B cell (primary cell): ENCODE measurements around the gene NAA15. TPM values are rescaled to one million over a fixed set of nuclear protein-coding genes. Genes with fewer than 3 reads are reported as not detected.

Experiments
- ATAC-seq: fragments of 200-7000 bp; cut with Tn5 transposase; one replicate; pipeline ENCODE4 v1.10.0; 2021; ENCODE audit warnings: low read depth, mild to moderate bottlenecking, moderate number of reproducible peaks, moderate library complexity
- CTCF ChIA-PET: fragments of 350-600 bp; sonication (Branson Sonifier 250); formaldehyde crosslinking; loops from one replicate; lab custom pipeline; 2021; ENCODE audit warnings: antibody characterized with exemption, inconsistent platforms; lab: Charles Lee
- POLR2A ChIA-PET: fragments of 350-600 bp; sonication (Branson Sonifier 250); formaldehyde crosslinking; loops from one replicate; lab custom pipeline; 2021; ENCODE audit warnings: antibody characterized with exemption; lab: Charles Lee
- DNase-seq: peaks from one replicate; pipeline ENCODE4 v3.0.0; 2013
- H2AFZ ChIP-seq: 2 replicates; pipeline ENCODE4 v1.6.1; 2012; ENCODE audit warnings: mild to moderate bottlenecking, low read depth, low read length; ENCODE audit not compliant: insufficient read depth, poor library complexity, severe bottlenecking
- H3K27ac ChIP-seq, 2 donors: 1 replicate in 1 of 2; 2 replicates in 1 of 2; pipeline ENCODE4 v1.5.1; 2012 to 2013; ENCODE audit warnings: low read length in 2 of 2, mild to moderate bottlenecking in 2 of 2, moderate library complexity in 1 of 2
- H3K27me3 ChIP-seq, 4 experiments: fragments of 200-600 bp in 1 of 4; sonication (generic) in 1 of 4; replicated peaks in 1 of 4; 1 replicate in 2 of 4; 2 replicates in 2 of 4; pipeline versions ENCODE4 v1.6.1 to v1.7.0; 2013 to 2016; ENCODE audit warnings: low read length in 3 of 4, mild to moderate bottlenecking in 2 of 4, mixed read lengths in 1 of 4, moderate library complexity in 1 of 4; ENCODE audit not compliant: insufficient read depth in 4 of 4, control insufficient read depth in 3 of 4; ENCODE audit errors: control extremely low read depth in 1 of 4
- H3K36me3 ChIP-seq, 2 experiments: replicated peaks in 1 of 2; 1 replicate in 1 of 2; 2 replicates in 1 of 2; pipeline versions ENCODE4 v1.6.1 to v1.7.1; 2013; ENCODE audit warnings: low read length in 1 of 2; ENCODE audit not compliant: insufficient read depth in 2 of 2, control insufficient read depth in 1 of 2; ENCODE audit errors: control extremely low read depth in 1 of 2, extremely low read depth in 1 of 2
- H3K4me1 ChIP-seq, 2 donors: fragments of 200-600 bp in 1 of 2; sonication (generic) in 1 of 2; 1 replicate in 1 of 2; 2 replicates in 1 of 2; pipeline versions ENCODE4 v1.5.1 to v1.6.1; 2013 to 2017; ENCODE audit warnings: low read length in 2 of 2; ENCODE audit not compliant: control insufficient read depth in 2 of 2, insufficient read depth in 2 of 2
- H3K4me2 ChIP-seq: replicated peaks from 2 replicates; pipeline ENCODE3; 2012; ENCODE audit warnings: mild to moderate bottlenecking, low read depth, low read length; ENCODE audit not compliant: poor library complexity, severe bottlenecking
- H3K4me3 ChIP-seq, 5 experiments: fragments of 200-600 bp in 1 of 5; sonication (generic) in 1 of 5; 1 replicate in 3 of 5; 2 replicates in 2 of 5; pipeline versions ENCODE4 v1.5.1 to v1.7.0; 2011 to 2016; ENCODE audit warnings: low read length in 4 of 5, mild to moderate bottlenecking in 4 of 5, low read depth in 2 of 5, control low read depth in 1 of 5, moderate library complexity in 1 of 5; ENCODE audit not compliant: insufficient read depth in 1 of 5; ENCODE audit errors: control extremely low read depth in 1 of 5, extremely low read depth in 1 of 5
- H3K79me2 ChIP-seq: fragments of 200-600 bp; sonication (generic); one replicate; pipeline ENCODE4 v1.6.0; 2016; ENCODE audit warnings: low read length; ENCODE audit not compliant: control insufficient read depth, insufficient read depth
- H3K9ac ChIP-seq: fragments of 200-600 bp; sonication (generic); 2 replicates; pipeline ENCODE4 v1.6.1; 2017; ENCODE audit warnings: mild to moderate bottlenecking, low read length, moderate library complexity
- H3K9me3 ChIP-seq, 3 donors: one replicate each; pipeline versions ENCODE4 v1.6.1 to v1.7.1; 2013; ENCODE audit warnings: low read length in 2 of 3; ENCODE audit not compliant: control insufficient read depth in 2 of 3, insufficient read depth in 1 of 3; ENCODE audit errors: control extremely low read depth in 1 of 3
- H4K20me1 ChIP-seq: 2 replicates; pipeline ENCODE4 v1.6.0; 2012; ENCODE audit warnings: mild to moderate bottlenecking, low read length; ENCODE audit not compliant: insufficient read depth, control insufficient read depth, poor library complexity, severe bottlenecking
- H3K27ac Mint-ChIP-seq: one replicate; pipeline ENCODE4 v1.8.0; 2021; ENCODE audit warnings: mixed read lengths
- H3K27me3 Mint-ChIP-seq: one replicate; pipeline ENCODE4 v1.8.0; 2021; ENCODE audit warnings: mixed read lengths
- H3K4me1 Mint-ChIP-seq: one replicate; pipeline ENCODE4 v1.8.0; 2021; ENCODE audit warnings: mixed read lengths
- H3K4me3 Mint-ChIP-seq: one replicate; pipeline ENCODE4 v1.8.0; 2021; ENCODE audit warnings: mixed read lengths
- H3K9me3 Mint-ChIP-seq: one replicate; pipeline ENCODE4 v1.8.0; 2022; ENCODE audit warnings: mixed read lengths; ENCODE audit not compliant: insufficient read depth
- EZH2 ChIP-seq: IDR thresholded peaks from 2 replicates; pipeline ENCODE4 v1.6.1; 2012; ENCODE audit warnings: borderline replicate concordance, low read depth, mild to moderate bottlenecking, moderate library complexity, low read length; ENCODE audit not compliant: insufficient read depth, poor library complexity, severe bottlenecking
- WGBS: methylation state at CpG from one replicate; pipeline ENCODE4 v1.1.5; 2013; ENCODE audit warnings: missing lambda C conversion rate; ENCODE audit not compliant: insufficient coverage; 5-methylcytosine and 5-hydroxymethylcytosine counted together
- intact Hi-C: fragments of 100-400 bp; cut with micrococcal nuclease; formaldehyde crosslinking; loops from one replicate; pipeline ENCODE4 v1.10.0; 2022
- polyA plus RNA-seq: library from polyadenylated mRNA; depleted of rRNA; stranded (reverse); fragments of >200 nt; gene quantifications from 2 replicates; pipeline ENCODE4 v1.2.3, GENCODE V29; 2012
- total RNA-seq, 2 donors: library from RNA; stranded (reverse); fragments of 120-200 nt in 1 of 2; gene quantifications; 1 replicate in 1 of 2; 2 replicates in 1 of 2; pipeline versions ENCODE4 v1.2.3 to v1.2.4, GENCODE V29; 2013 to 2022
- TF ChIP-seq, protein P1 (sequence below): fragments of 200-600 bp; IDR thresholded peaks from one replicate; pipeline ENCODE4 v1.8.0; 2022; ENCODE audit warnings: antibody characterized with exemption, mild to moderate bottlenecking

NAA15 gene
- total and polyA plus RNA-seq, 2 donors (not counting 1 experiment from before 2014, with no cell fraction given): 10.0 to 56.7 TPM

- H3K4me1 ChIP-seq: peaks cover 28 to 39% of the 10 kb centered on the region in 2 donors
These were observed 153.8 kb downstream of the NAA15 start for GRCh38 chr4:139455126-139455538.

GRCh38 chr4:139457318-139457717, 156.0 kb downstream of the NAA15 start:
- TF ChIP-seq EZH2: no peak
- TF ChIP-seq, protein P1, sequence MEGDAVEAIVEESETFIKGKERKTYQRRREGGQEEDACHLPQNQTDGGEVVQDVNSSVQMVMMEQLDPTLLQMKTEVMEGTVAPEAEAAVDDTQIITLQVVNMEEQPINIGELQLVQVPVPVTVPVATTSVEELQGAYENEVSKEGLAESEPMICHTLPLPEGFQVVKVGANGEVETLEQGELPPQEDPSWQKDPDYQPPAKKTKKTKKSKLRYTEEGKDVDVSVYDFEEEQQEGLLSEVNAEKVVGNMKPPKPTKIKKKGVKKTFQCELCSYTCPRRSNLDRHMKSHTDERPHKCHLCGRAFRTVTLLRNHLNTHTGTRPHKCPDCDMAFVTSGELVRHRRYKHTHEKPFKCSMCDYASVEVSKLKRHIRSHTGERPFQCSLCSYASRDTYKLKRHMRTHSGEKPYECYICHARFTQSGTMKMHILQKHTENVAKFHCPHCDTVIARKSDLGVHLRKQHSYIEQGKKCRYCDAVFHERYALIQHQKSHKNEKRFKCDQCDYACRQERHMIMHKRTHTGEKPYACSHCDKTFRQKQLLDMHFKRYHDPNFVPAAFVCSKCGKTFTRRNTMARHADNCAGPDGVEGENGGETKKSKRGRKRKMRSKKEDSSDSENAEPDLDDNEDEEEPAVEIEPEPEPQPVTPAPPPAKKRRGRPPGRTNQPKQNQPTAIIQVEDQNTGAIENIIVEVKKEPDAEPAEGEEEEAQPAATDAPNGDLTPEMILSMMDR: no peak
- DNase-seq: no peak
- no peak overlapping the region for H3K27ac ChIP-seq
- Mint-ChIP-seq H3K27ac (no peak overlapping the region), H3K4me1 (peaks cover 60% of the 10 kb centered on the region), H3K9me3 (no peaks in the 10 kb centered on the region), H3K4me3 (no peak overlapping the region), H3K27me3 (no peaks in the 10 kb centered on the region)
- no peaks in the 10 kb centered on the region for H3K27me3 ChIP-seq
- H3K4me3 ChIP-seq: no peak overlapping the region
- intact Hi-C loops: no loop called here
- H3K4me1 ChIP-seq: peaks cover 26 to 37% of the 10 kb centered on the region in 2 donors
- H2AFZ ChIP-seq: no peak overlapping the region
- H3K9me3 ChIP-seq: no peaks in the 10 kb centered on the region
- H3K79me2 ChIP-seq: peaks cover 82% of the 10 kb centered on the region
- peaks cover 46% of the 10 kb centered on the region for H4K20me1 ChIP-seq
- no peak overlapping the region for H3K4me2 ChIP-seq
- peaks cover 0 to 8% of the 10 kb centered on the region in 2 experiments for H3K36me3 ChIP-seq
- ChIA-PET POLR2A (no interaction called here), CTCF (interaction anchor here (1.1 kb wide), 1 partner anchor 359 kb away, joined by 4 read pairs; no protein-coding TSS in a partner anchor)
- H3K9ac ChIP-seq: no peak overlapping the region
- WGBS: 71% methylated on average over 1 of the region's 4 CpGs
- ATAC-seq: no peak

More at GRCh38 chr4:139455126-139455538, 153.8 kb downstream of the NAA15 start:
- CTCF ChIA-PET: interaction anchor here (1.0 kb wide), 2 partner anchors 27 to 36 kb away, joined by 3 read pairs; no protein-coding TSS in a partner anchor
- TF ChIP-seq, protein P1: no peak
- no peak for TF ChIP-seq EZH2
- no peaks in the 10 kb centered on the region for H3K9me3 ChIP-seq
- H3K79me2 ChIP-seq: peaks cover 63% of the 10 kb centered on the region
- WGBS: no CpG with 5 or more reads among the region's 6 CpGs
- H3K9me3 Mint-ChIP-seq: no peaks in the 10 kb centered on the region
- peak; percentile 24 for DNase-seq
- peaks cover 64% of the 10 kb centered on the region for H3K4me1 Mint-ChIP-seq
- no peak overlapping the region for H2AFZ ChIP-seq
- intact Hi-C loops: no loop called here
- no peak for ATAC-seq
- H4K20me1 ChIP-seq: peaks cover 33% of the 10 kb centered on the region
- peak overlapping the region; percentile 99 for H3K27ac Mint-ChIP-seq
- peak overlapping the region; percentile 96 for H3K4me3 Mint-ChIP-seq
- H3K27ac ChIP-seq: peak overlapping the region in 1 of 2 donors; percentile 3
- peak overlapping the region; percentile 83 for H3K4me2 ChIP-seq
- no peaks in the 10 kb centered on the region for H3K27me3 Mint-ChIP-seq
- POLR2A ChIA-PET: interaction anchor here (0.6 kb wide), 1 partner anchor 278 kb away, joined by 4 read pairs; the partner anchor contains the start of gene ELF2
- peak overlapping the region; percentile 64 to 99 (median 93) for H3K4me3 ChIP-seq
- no peaks in the 10 kb centered on the region for H3K27me3 ChIP-seq
- peaks cover 1 to 4% of the 10 kb centered on the region in 2 experiments for H3K36me3 ChIP-seq
- H3K9ac ChIP-seq: peak overlapping the region; percentile 93
